Islet of Langerhans (tissue), 1 donor: ENCODE measurements around the gene PTPRU.

Experiments used
- FAIRE-seq: peaks from one replicate; lab custom pipeline; 2011; peaks lifted over from hg19 to GRCh38; lab: Jason Lieb, UNC

PTPRU gene

GRCh38 chr1:29245876-29246275, 9.6 kb downstream of the PTPRU start:
- FAIRE-seq = no peak

GRCh38 chr1:29247044-29247443, 10.7 kb downstream of the PTPRU start:
- no peak for FAIRE-seq

GRCh38 chr1:29247571-29248273, 11.4 kb downstream of the PTPRU start:
- no peak for FAIRE-seq

- no peak for FAIRE-seq
Measured at GRCh38 chr1:29248409-29248808, 12.1 kb downstream of the PTPRU start.

GRCh38 chr1:29249170-29249691, 12.9 kb downstream of the PTPRU start:
- no peak for FAIRE-seq

GRCh38 chr1:29249951-29250581, 13.7 kb downstream of the PTPRU start:
- FAIRE-seq = no peak

GRCh38 chr1:29251164-29252124, 15.1 kb downstream of the PTPRU start:
- FAIRE-seq = no peak

GRCh38 chr1:29253180-29253579, 16.9 kb downstream of the PTPRU start:
- no peak for FAIRE-seq

- no peak for FAIRE-seq
Measured at GRCh38 chr1:29254346-29254745, 18.0 kb downstream of the PTPRU start.

GRCh38 chr1:29255134-29255666, 18.9 kb downstream of the PTPRU start:
- no peak for FAIRE-seq

GRCh38 chr1:29256394-29256793, 20.1 kb downstream of the PTPRU start:
- FAIRE-seq = no peak

GRCh38 chr1:29256979-29257804, 20.9 kb downstream of the PTPRU start:
- no peak for FAIRE-seq

GRCh38 chr1:29258189-29258975, 22.1 kb downstream of the PTPRU start:
- FAIRE-seq = no peak

- FAIRE-seq = no peak
Measured at GRCh38 chr1:29258976-29259801, 22.9 kb downstream of the PTPRU start.

- no peak for FAIRE-seq
Measured at GRCh38 chr1:29259802-29260441, 23.6 kb downstream of the PTPRU start.

- FAIRE-seq = no peak
Measured at GRCh38 chr1:29260531-29260930, 24.2 kb downstream of the PTPRU start.

- no peak for FAIRE-seq
Measured at GRCh38 chr1:29264773-29265389, 28.6 kb downstream of the PTPRU start.

- no peak for FAIRE-seq
Measured at GRCh38 chr1:29266912-29267311, 30.6 kb downstream of the PTPRU start.
